ENCODE measurements around the gene SF3B1.
"Not testable (repeated sequence)": the region's sequence is repeated elsewhere in the genome, so short reads cannot be mapped to it uniquely, and the experiment has no call there.

SF3B1 gene

GRCh38 chr2:197378086-197378485 lies 56.7 kb downstream of the SF3B1 start:
- DNase-seq, result no peak

- DNase-seq, result no peak
Measured at GRCh38 chr2:197377670-197378069, 57.2 kb downstream of the SF3B1 start.

GRCh38 chr2:197372592-197372991 lies 62.2 kb downstream of the SF3B1 start:
- no peak for DNase-seq

- not testable (repeated sequence) for DNase-seq
Measured at GRCh38 chr2:197370664-197371063, 64.2 kb downstream of the SF3B1 start.

GRCh38 chr2:197369933-197370320 lies 64.9 kb downstream of the SF3B1 start:
- DNase-seq, result no peak

DNA sequence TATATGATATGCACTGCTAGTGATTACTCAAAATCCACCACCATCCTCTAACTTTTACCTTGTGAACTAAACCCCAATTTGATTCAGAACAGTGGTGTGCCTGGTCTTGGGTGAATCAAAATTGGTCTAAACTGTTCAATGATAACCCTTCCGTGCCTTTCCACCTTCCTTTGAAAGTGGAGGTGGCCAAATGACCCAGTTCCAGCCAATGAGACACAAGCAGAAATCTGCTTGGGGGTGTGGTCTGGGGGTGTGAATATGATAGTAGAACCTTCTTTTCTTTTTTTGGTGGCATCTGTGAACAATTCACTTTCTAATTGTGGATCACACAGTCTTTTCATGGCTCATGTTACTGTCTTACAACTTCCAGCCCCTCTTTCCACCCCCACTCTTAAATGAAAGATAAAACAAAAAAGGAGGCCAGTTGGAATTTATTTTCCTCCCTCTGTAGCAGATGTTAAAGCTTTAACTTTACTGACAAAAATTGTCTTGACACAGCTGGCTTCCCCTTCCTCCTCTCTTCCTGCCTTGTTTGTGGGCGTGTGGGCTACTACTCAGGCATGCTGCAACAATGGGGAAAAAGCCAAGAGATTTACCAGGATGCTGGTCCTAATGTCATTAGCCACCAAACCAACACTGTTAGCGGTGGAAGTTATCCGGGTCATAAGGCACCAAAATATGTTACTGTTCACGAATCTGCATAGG lies 65.4 kb downstream of the SF3B1 start:
- no peak for DNase-seq

- DNase-seq, result no peak
Measured at GRCh38 chr2:197368412-197368811, 66.4 kb downstream of the SF3B1 start.

DNA sequence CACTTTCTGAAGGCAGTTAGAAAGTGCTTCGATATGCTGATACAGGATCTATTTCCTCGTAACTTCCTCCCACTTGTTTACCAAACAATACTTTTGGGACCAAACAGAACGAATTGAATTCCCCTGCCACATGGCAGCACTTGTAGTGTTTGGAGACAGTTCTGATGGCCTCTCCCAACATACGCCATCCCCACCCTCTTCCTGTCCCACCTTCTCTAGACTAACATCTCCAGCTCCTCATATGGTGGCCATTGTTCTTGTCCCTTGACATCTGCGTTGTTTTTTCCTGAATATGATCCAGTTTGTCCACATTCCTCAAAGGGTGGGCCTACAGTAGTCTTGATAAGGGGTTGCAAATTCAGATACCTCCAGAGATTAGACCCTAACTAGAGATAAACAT lies 70.8 kb downstream of the SF3B1 start:
- no peak for DNase-seq

GRCh38 chr2:197360744-197361156 lies 74.1 kb downstream of the SF3B1 start:
- DNase-seq, result peak; percentile 7

- DNase-seq, result peak; percentile 14
Measured at GRCh38 chr2:197359859-197360258, 75.0 kb downstream of the SF3B1 start.

- DNase-seq, result no peak
Measured at GRCh38 chr2:197358931-197359330, 75.9 kb downstream of the SF3B1 start.

GRCh38 chr2:197357986-197358385 lies 76.8 kb downstream of the SF3B1 start:
- DNase-seq, result no peak

DNA sequence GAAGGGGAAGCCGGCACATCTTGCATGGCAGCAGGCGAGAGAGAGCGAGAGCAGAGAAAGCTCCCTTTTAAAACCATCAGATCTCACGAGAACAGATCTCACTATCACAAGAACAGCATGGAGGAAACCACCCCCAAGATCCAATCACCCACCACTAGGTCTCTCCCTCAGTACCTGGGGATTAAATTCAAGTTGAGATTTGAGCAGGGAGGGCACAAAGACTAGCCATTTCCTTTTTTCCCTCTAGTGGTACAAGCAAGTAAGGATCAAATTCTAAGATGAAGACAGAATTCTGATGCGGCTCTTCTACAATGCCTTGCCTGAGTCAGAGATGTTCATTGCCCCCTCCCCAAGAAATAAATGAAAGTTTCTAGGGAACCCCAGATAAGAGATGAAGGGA lies 78.7 kb downstream of the SF3B1 start:
- DNase-seq, result peak; percentile 28

GRCh38 chr2:197354169-197354558 lies 80.7 kb downstream of the SF3B1 start:
- DNase-seq, result no peak

DNA sequence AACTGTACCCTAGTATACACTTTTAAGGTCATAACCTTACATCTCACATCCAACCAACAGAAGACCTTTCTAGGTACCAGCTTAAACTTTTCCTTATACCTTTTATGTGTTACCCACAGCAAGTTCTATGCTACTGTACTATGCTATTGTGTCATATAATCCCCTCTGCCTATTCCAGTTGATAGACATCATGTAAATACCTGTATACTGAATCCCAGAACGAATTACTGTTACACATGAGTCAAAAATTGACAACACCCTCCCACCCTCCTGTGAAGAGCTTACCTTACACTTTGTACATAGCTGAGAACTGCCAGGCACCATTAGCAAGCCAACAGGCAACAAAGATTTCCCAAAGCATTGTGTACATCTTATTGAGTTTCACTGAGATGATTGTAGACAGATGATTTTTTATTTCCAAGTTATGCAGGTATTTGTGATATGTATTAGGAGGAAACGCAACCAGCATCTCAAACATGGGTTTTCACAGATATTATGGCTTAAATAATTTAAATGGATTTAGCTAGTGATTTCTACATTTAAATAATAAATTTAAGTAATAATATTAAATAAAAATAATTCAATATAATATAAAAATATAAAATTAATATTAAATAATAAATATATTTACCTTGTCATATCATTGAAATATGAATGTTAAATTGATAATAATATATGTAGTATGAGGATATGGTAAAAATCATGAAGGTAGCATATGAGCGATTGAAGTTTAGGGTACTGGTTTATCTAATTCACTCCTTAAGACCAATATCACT lies 81.2 kb downstream of the SF3B1 start:
- DNase-seq, result no peak

DNA sequence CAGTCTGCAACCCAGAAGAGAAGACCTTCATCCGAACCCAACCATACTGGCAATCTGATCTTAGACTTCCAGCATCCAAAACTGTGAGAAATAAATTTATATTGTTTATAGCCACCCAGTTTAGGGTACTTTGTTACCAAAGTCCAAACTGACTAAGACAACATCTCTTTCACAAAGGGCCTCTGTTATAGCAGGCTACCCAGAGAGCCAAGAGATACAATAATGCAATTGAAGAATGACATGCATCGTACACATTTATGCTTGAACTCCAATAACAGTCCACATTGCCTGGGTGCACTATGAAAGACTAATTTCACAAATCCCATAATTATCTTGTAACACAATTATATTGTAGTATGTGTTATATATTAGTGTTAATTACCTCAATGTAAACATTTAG lies 85.1 kb downstream of the SF3B1 start:
- no peak for DNase-seq

GRCh38 chr2:197348721-197349360 lies 86.0 kb downstream of the SF3B1 start:
- DNase-seq, result no peak

GRCh38 chr2:197345846-197346370 lies 88.9 kb downstream of the SF3B1 start:
- DNase-seq, result no peak

- not testable (repeated sequence) for DNase-seq
Measured at GRCh38 chr2:197343968-197344367, 90.9 kb downstream of the SF3B1 start.

- no peak for DNase-seq
Measured at GRCh38 chr2:197340591-197340990, 94.2 kb downstream of the SF3B1 start.

All from DMS53 (cell line).